Calu3 (cell line): ENCODE measurements around the gene MELK. TPM values are rescaled to one million over a fixed set of nuclear protein-coding genes. Genes with fewer than 3 reads are reported as not detected.
"Not testable (repeated sequence)": the region's sequence is repeated elsewhere in the genome, so short reads cannot be mapped to it uniquely, and the experiment has no call there.

ENCODE experiments used
- Bru-seq: library from RNA; stranded (reverse); fragments of 400-500 nt; gene quantifications from one replicate; lab custom pipeline; 2021; lab: Mats Ljungman, UMichigan
- BruChase-seq, 2 experiments: library from RNA; stranded (reverse); fragments of 400-500 nt; gene quantifications; one replicate each; lab custom pipeline; 2021; lab: Mats Ljungman, UMichigan
- BruUV-seq: library from RNA; stranded (reverse); fragments of 400-500 nt; replicated peaks from 2 replicates; lab custom pipeline; 2021; lab: Mats Ljungman, UMichigan
- CTCF ChIA-PET: fragments of 300-600 bp; sonication (Branson Sonifier 250); formaldehyde crosslinking; loops from one replicate; lab custom pipeline; 2022; ENCODE audit warnings: antibody characterized with exemption; lab: Charles Lee
- DNase-seq: peaks from one replicate; pipeline ENCODE4 v3.0.0; 2022
- H3K27ac Mint-ChIP-seq: one replicate; pipeline ENCODE4 v1.8.0; 2022; ENCODE audit warnings: mixed read lengths; ENCODE audit not compliant: unreplicated experiment
- H3K27me3 Mint-ChIP-seq: one replicate; pipeline ENCODE4 v1.8.0; 2022; ENCODE audit warnings: mixed read lengths; ENCODE audit not compliant: unreplicated experiment
- H3K36me3 Mint-ChIP-seq: one replicate; pipeline ENCODE4 v1.8.0; 2022; ENCODE audit warnings: mild to moderate bottlenecking, moderate library complexity, mixed read lengths; ENCODE audit not compliant: insufficient read depth, unreplicated experiment
- H3K4me1 Mint-ChIP-seq: one replicate; pipeline ENCODE4 v1.8.0; 2022; ENCODE audit warnings: mild to moderate bottlenecking, low read depth, mixed read lengths; ENCODE audit not compliant: unreplicated experiment
- H3K4me3 Mint-ChIP-seq: one replicate; pipeline ENCODE4 v1.8.0; 2022; ENCODE audit warnings: mild to moderate bottlenecking, low read depth, moderate library complexity, mixed read lengths; ENCODE audit not compliant: unreplicated experiment
- H3K9me3 Mint-ChIP-seq: one replicate; pipeline ENCODE4 v1.8.0; 2022; ENCODE audit warnings: low read depth, mixed read lengths; ENCODE audit not compliant: unreplicated experiment
- CTCF ChIP-seq: fragments of 200-600 bp; IDR thresholded peaks from one replicate; pipeline ENCODE4 v1.8.0; 2022; ENCODE audit warnings: antibody characterized with exemption; ENCODE audit not compliant: unreplicated experiment
- intact Hi-C: fragments of 100-400 bp; cut with micrococcal nuclease; formaldehyde crosslinking; loops from one replicate; pipeline ENCODE4 v1.10.0; 2022; ENCODE audit not compliant: unreplicated experiment
- long read RNA-seq: library from polyadenylated mRNA; stranded (forward); transcript quantifications from one replicate; pipeline ENCODE4 v2.0.0, GENCODE V29; 2022
- total RNA-seq: library from RNA; stranded (reverse); gene quantifications from 2 replicates; pipeline ENCODE4 v1.2.3, GENCODE V29; 2022

Gene MELK
- total RNA-seq: 18.3 and 20.8 TPM in 2 replicates
- Bru-seq, nascent RNA: percentile 73 among the genes with signal in this experiment
- percentile 65 among the genes with signal in this experiment for BruChase-seq, experiment 1, labeled RNA remaining after a 6-hour chase
- BruChase-seq, experiment 2, labeled RNA remaining after a 2-hour chase: percentile 62 among the genes with signal in this experiment
- long read RNA-seq, transcript MELK-210 (17 exons, 2,400 nt): major isoform, 6 of 35 reads
- long read RNA-seq, transcript MELK-201 (18 exons, 2,485 nt): minor isoform, 5 of 35 reads
- long read RNA-seq, partial matches to known transcripts: 1 of 35 reads
- long read RNA-seq, other reads (novel, unspliced or antisense): 21 of 35 reads

DNA sequence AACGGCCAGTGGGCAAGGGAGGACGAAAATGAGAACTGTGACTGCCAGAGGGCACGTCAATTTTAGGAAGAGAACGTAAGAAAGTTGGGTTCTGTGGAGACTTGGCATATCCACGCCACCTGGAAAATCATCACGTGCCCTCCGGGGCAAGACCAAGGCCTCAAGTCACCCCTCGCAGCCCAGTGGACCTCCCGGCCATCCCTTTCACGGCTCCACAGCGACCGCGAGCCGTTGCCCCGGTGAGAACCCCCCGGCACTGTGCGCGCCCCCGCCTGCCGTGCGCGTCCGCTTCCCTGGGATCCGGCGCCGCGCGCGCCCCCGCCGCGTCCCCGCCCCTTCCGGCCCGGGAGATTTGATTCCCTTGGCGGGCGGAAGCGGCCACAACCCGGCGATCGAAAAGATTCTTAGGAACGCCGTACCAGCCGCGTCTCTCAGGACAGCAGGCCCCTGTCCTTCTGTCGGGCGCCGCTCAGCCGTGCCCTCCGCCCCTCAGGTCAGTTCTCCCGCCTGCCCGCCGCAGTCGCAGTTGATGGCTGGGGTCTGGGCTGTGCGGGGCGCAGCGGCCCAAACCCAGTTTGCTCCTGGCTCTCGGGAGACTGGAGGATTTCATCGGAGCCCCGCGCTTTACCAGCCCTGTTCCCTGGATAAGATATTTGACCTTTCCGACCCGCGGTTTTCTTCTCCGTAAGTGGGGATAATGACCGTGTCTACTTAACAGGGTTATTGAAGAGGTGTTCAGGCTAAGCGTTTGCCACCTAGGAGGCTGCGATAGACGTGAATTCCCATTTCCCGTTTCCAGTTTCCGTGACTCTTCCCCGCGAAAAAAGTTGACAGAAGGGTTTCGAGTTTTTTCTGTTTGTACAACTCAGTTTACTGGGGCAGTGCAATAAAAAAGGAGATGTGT lies at the start of gene MELK:
TSS of gene MELK (plus strand) at position 381 of the 904 bp plus-strand sequence. CDS start 8,787 bp downstream, outside the sequence.
- intact Hi-C loops: no loop called here
- CTCF ChIA-PET: no interaction called here
- H3K36me3 Mint-ChIP-seq: peaks cover 10% of the 10 kb centered on the region

GRCh38 chr9:36530224-36530623 lies 42.5 kb upstream of the MELK start:
- TF ChIP-seq CTCF: no peak
- H3K4me3 Mint-ChIP-seq: no peak overlapping the region
- no peak for DNase-seq
- CTCF ChIA-PET: no interaction called here
- BruUV-seq: no TSS peak
- H3K27me3 Mint-ChIP-seq: no peaks in the 10 kb centered on the region
- H3K4me1 Mint-ChIP-seq: no peaks in the 10 kb centered on the region
- no peak overlapping the region for H3K27ac Mint-ChIP-seq
- no peaks in the 10 kb centered on the region for H3K36me3 Mint-ChIP-seq
- H3K9me3 Mint-ChIP-seq: no peaks in the 10 kb centered on the region
- intact Hi-C loops: no loop called here

More for the DNA sequence above, at the start of gene MELK:
- peak; percentile 75 for DNase-seq
- Mint-ChIP-seq H3K4me3 (peak within 1 kb of the TSS; percentile 70), H3K9me3 (no peaks in the 10 kb centered on the region), H3K4me1 (no peaks in the 10 kb centered on the region), H3K27ac (no peak within 1 kb of the TSS), H3K27me3 (no peaks in the 10 kb centered on the region)
- TF ChIP-seq CTCF: no peak
- TSS peak; percentile 59 for BruUV-seq

- no peaks in the 10 kb centered on the region for H3K4me1 Mint-ChIP-seq
- intact Hi-C loops: no loop called here
- H3K9me3 Mint-ChIP-seq: no peaks in the 10 kb centered on the region
- no peaks in the 10 kb centered on the region for H3K27me3 Mint-ChIP-seq
- H3K4me3 Mint-ChIP-seq: no peak overlapping the region
- CTCF ChIA-PET: interaction anchor here (0.6 kb wide), 1 partner anchor 56 kb away, joined by 8 read pairs; no protein-coding TSS in a partner anchor
- H3K27ac Mint-ChIP-seq: no peak overlapping the region
- no peak for TF ChIP-seq CTCF
- no TSS peak for BruUV-seq
- no peak for DNase-seq
- H3K36me3 Mint-ChIP-seq: no peaks in the 10 kb centered on the region
Measured at GRCh38 chr9:36532353-36532752, 40.3 kb upstream of the MELK start.

DNA sequence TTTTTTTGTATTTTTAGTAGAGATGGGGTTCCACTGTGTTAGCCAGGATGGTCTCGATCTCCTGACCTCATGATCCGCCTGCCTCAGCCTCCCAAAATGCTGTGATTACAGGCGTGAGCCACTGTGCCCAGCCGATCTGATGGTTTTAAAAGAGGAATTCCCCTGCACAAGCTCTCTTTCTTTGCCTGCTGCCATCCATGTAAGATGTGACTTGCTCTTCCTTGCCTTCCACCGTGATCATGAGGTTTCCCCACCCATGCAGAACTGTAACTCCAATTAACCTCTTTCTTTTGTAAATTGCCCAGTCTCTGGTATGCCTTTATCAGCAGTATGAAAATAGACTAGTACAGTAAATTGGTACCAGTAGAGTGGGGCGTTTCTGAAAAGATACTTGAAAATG lies 39.0 kb upstream of the MELK start:
- H3K9me3 Mint-ChIP-seq, H3K27ac Mint-ChIP-seq, BruUV-seq, H3K4me3 Mint-ChIP-seq, H3K36me3 Mint-ChIP-seq, H3K4me1 Mint-ChIP-seq, intact Hi-C loops, H3K27me3 Mint-ChIP-seq, CTCF ChIA-PET, DNase-seq: not testable (repeated sequence)
